Endothelial cell of umbilical vein (primary cell): ENCODE results near the gene LRP6. TPM values are rescaled to one million over a fixed set of nuclear protein-coding genes. Genes with fewer than 3 reads are reported as not detected.

Experiments
- BruUV-seq: library from RNA; stranded (reverse); fragments of 400-500 nt; replicated peaks from 2 replicates; lab custom pipeline; 2021; lab: Mats Ljungman, UMichigan
- CTCF ChIA-PET: fragments of 300-600, 350-600 bp; sonication (Branson Sonifier 250); formaldehyde crosslinking; loops from one replicate; lab custom pipeline; 2021; ENCODE audit warnings: antibody characterized with exemption, inconsistent platforms; lab: Charles Lee
- POLR2A ChIA-PET: fragments of 300-600, 350-600 bp; sonication (Branson Sonifier 250); formaldehyde crosslinking; loops from one replicate; lab custom pipeline; 2021; ENCODE audit warnings: antibody characterized with exemption, inconsistent platforms; lab: Charles Lee
- DNase-seq: peaks from one replicate; pipeline ENCODE4 v3.0.0-alpha.2; 2011; ENCODE audit warnings: low read depth, low spot score
- FAIRE-seq: peaks from 2 replicates; lab custom pipeline; 2011; peaks lifted over from hg19 to GRCh38; lab: Jason Lieb, UNC
- H2AFZ ChIP-seq: 2 replicates; pipeline ENCODE4 v1.6.0; 2012; ENCODE audit warnings: low read depth, low read length, control low read depth, inconsistent platforms
- H3K27ac ChIP-seq: 2 replicates; pipeline ENCODE4 v1.5.1; 2011; ENCODE audit warnings: low read depth, mild to moderate bottlenecking, control low read depth, low read length, moderate library complexity; ENCODE audit not compliant: insufficient read depth
- H3K27me3 ChIP-seq, 2 experiments: 2 replicates each; pipeline versions ENCODE4 v1.6.0 to v1.6.1; 2011; ENCODE audit warnings: low read length in 2 of 2, mixed read lengths in 1 of 2; ENCODE audit not compliant: control insufficient read depth in 2 of 2, insufficient read depth in 2 of 2
- H3K36me3 ChIP-seq, 2 experiments: 2 replicates in 1 of 2; 3 replicates in 1 of 2; pipeline ENCODE4 v1.5.1; 2011; ENCODE audit warnings: low read length in 2 of 2, mild to moderate bottlenecking in 1 of 2, moderate library complexity in 1 of 2; ENCODE audit not compliant: control insufficient read depth in 2 of 2, insufficient read depth in 2 of 2; ENCODE audit errors: extremely low read depth in 1 of 2
- H3K4me1 ChIP-seq: 3 replicates; pipeline ENCODE4 v1.5.1; 2011; ENCODE audit warnings: mild to moderate bottlenecking, low read length; ENCODE audit not compliant: control insufficient read depth, insufficient read depth; ENCODE audit errors: extremely low read depth
- H3K4me2 ChIP-seq: 2 replicates; pipeline ENCODE4 v1.6.1; 2011; ENCODE audit warnings: low read length, control low read depth, mixed read lengths; ENCODE audit not compliant: insufficient read depth
- H3K4me3 ChIP-seq, 3 experiments: fragments of 200-600 bp in 1 of 3; sonication (generic), shearing (Covaris generic) in 1 of 3; replicated peaks in 1 of 3; 2 replicates each; pipeline ENCODE4 v1.5.1; 2011 to 2016; ENCODE audit warnings: control low read depth in 3 of 3, low read length in 3 of 3, mild to moderate bottlenecking in 2 of 3, inconsistent platforms in 1 of 3, low read depth in 1 of 3, moderate library complexity in 1 of 3; ENCODE audit not compliant: insufficient read depth in 1 of 3
- H3K79me2 ChIP-seq: 2 replicates; pipeline ENCODE4 v1.6.0; 2012; ENCODE audit warnings: low read length, inconsistent platforms; ENCODE audit not compliant: control insufficient read depth, insufficient read depth
- H3K9ac ChIP-seq: replicated peaks from 2 replicates; pipeline ENCODE3; 2011; ENCODE audit warnings: low read length, control low read depth; ENCODE audit not compliant: insufficient read depth; ENCODE audit errors: extremely low read depth
- H3K9me1 ChIP-seq: replicated peaks from 3 replicates; pipeline ENCODE4 v1.6.0; 2011; ENCODE audit warnings: mild to moderate bottlenecking, low read length; ENCODE audit not compliant: control insufficient read depth, insufficient read depth; ENCODE audit errors: extremely low read depth
- H3K9me3 ChIP-seq: replicated peaks from 2 replicates; pipeline ENCODE4 v1.5.1; 2012; ENCODE audit warnings: low read length, inconsistent platforms; ENCODE audit not compliant: control insufficient read depth, insufficient read depth
- H4K20me1 ChIP-seq: replicated peaks from 2 replicates; pipeline ENCODE3; 2011; ENCODE audit warnings: mild to moderate bottlenecking, low read length; ENCODE audit not compliant: control insufficient read depth, insufficient read depth; ENCODE audit errors: extremely low read depth
- CTCF ChIP-seq, 2 donors: IDR thresholded peaks; 1 replicate in 1 of 2; 2 replicates in 1 of 2; pipeline ENCODE4 v1.5.1; 2011; ENCODE audit warnings: low read length in 2 of 2, mild to moderate bottlenecking in 2 of 2, moderate library complexity in 2 of 2, control low read depth in 1 of 2, inconsistent platforms in 1 of 2, low read depth in 1 of 2; ENCODE audit not compliant: insufficient read depth in 1 of 2; ENCODE audit errors: extremely low read depth in 1 of 2
- EZH2 ChIP-seq: IDR thresholded peaks from 2 replicates; pipeline ENCODE4 v1.6.1; 2012; ENCODE audit warnings: borderline replicate concordance, low read depth, mild to moderate bottlenecking, moderate library complexity, low read length, inconsistent platforms; ENCODE audit not compliant: severe bottlenecking
- FOS ChIP-seq: IDR thresholded peaks from 2 replicates; pipeline ENCODE4 v1.6.1; 2011; ENCODE audit warnings: mild to moderate bottlenecking, low read length, moderate library complexity, borderline replicate concordance; ENCODE audit not compliant: insufficient read depth
- GATA2 ChIP-seq: IDR thresholded peaks from 2 replicates; pipeline ENCODE4 v1.7.0; 2011; ENCODE audit warnings: low read depth, mild to moderate bottlenecking, moderate library complexity, mixed read lengths, low read length; ENCODE audit not compliant: insufficient read length, insufficient read depth
- JUN ChIP-seq: IDR thresholded peaks from 2 replicates; pipeline ENCODE4 v1.6.1; 2011; ENCODE audit warnings: borderline replicate concordance, low read depth; ENCODE audit not compliant: insufficient read length, insufficient read depth
- MYC ChIP-seq: IDR thresholded peaks from one replicate; pipeline ENCODE4 v1.6.1; 2011; ENCODE audit warnings: mild to moderate bottlenecking, low read depth, low read length
- POLR2A ChIP-seq: IDR thresholded peaks from 2 replicates; pipeline ENCODE4 v1.6.1; 2012; ENCODE audit warnings: low read depth, mild to moderate bottlenecking, control low read depth, low read length
- POLR2AphosphoS5 ChIP-seq: IDR thresholded peaks from 2 replicates; pipeline ENCODE4 v1.6.1; 2012; ENCODE audit warnings: low read depth, mild to moderate bottlenecking, control low read depth, low read length, moderate library complexity; ENCODE audit not compliant: insufficient read depth
- dilution Hi-C: fragments of 300-500 bp; cut with MboI; formaldehyde crosslinking; loops from one replicate; pipeline ENCODE4 v1.15.0; 2019; ENCODE audit warnings: low sequenced_read_pairs; ENCODE audit not compliant: extremely low pct_ligation_motif_present
- intact Hi-C: fragments of 100-400 bp; cut with micrococcal nuclease; formaldehyde crosslinking; loops from one replicate; pipeline ENCODE4 v1.10.0; 2022
- polyA plus RNA-seq, 4 experiments: library from polyadenylated mRNA; depleted of rRNA in 3 of 4; stranded (reverse) in 3 of 4; unstranded in 1 of 4; fragments of >200 nt; gene quantifications; 2 replicates each; pipeline versions ENCODE4 v1.2.1 to v1.2.3, GENCODE V29; 2011 to 2012; ENCODE audit warnings: missing spikeins in 1 of 4
- total RNA-seq: library from RNA; stranded (reverse); gene quantifications from 2 replicates; pipeline ENCODE4 v1.2.3, GENCODE V29; 2021
- TF ChIP-seq, protein P1 (sequence below): IDR thresholded peaks from 2 replicates; pipeline ENCODE4 v1.6.1; 2011; ENCODE audit not compliant: insufficient read depth, insufficient read length

The LRP6 gene
- total and polyA plus RNA-seq, 2 donors (not counting 3 experiments of a cell fraction or from before 2014, with no cell fraction given) = 28.5 to 41.7 TPM

- CTCF ChIA-PET = no interaction called here
- dilution Hi-C loops = no loop called here
- Histone ChIP-seq H3K4me3 (no peak overlapping the region), H3K9me1 (no peaks in the 10 kb centered on the region), H3K27ac (no peak overlapping the region), H4K20me1 (no peaks in the 10 kb centered on the region), H2AFZ (no peak overlapping the region), H3K36me3 (no peaks in the 10 kb centered on the region), H3K27me3 (no peaks in the 10 kb centered on the region), H3K79me2 (no peaks in the 10 kb centered on the region), H3K4me2 (no peak overlapping the region), H3K9me3 (no peaks in the 10 kb centered on the region), H3K4me1 (no peaks in the 10 kb centered on the region), H3K9ac (no peak overlapping the region)
- POLR2A ChIA-PET = no interaction called here
- intact Hi-C loops = no loop called here
- FAIRE-seq (no peak), DNase-seq (no peak)
- BruUV-seq = no TSS peak
- TF ChIP-seq FOS (no peak), MYC (no peak), JUN (no peak), POLR2AphosphoS5 (no peak), EZH2 (no peak), CTCF (IDR thresholded peaks at IDR 0.05; ENCODE audit: extremely low read depth in 1 of 2, insufficient read depth in 1 of 2, low read depth in 1 of 2, low read length in 2 of 2) (no peak), POLR2A (no peak), GATA2 (no peak)
- TF ChIP-seq, protein P1, sequence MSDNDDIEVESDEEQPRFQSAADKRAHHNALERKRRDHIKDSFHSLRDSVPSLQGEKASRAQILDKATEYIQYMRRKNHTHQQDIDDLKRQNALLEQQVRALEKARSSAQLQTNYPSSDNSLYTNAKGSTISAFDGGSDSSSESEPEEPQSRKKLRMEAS = no peak
Measured at GRCh38 chr12:12302976-12303375, 36.1 kb upstream of the LRP6 start.
